Hepatocyte (in vitro differentiated cells): Measurements from ENCODE around the gene ABR. TPM values are rescaled to one million over a fixed set of nuclear protein-coding genes. Genes with fewer than 3 reads are reported as not detected.

Experiments used
- DNase-seq: peaks from one replicate; pipeline ENCODE4 v3.0.0-alpha.2; 2016; ENCODE audit warnings: low spot score
- H2AFZ ChIP-seq: fragments of 200-600 bp; sonication (generic); 2 replicates; pipeline ENCODE4 v1.6.0; 2016; ENCODE audit warnings: antibody characterized with exemption, mild to moderate bottlenecking
- H3K27ac ChIP-seq: fragments of 200-600 bp; sonication (generic); 2 replicates; pipeline ENCODE4 v1.5.1; 2016; ENCODE audit warnings: mild to moderate bottlenecking
- H3K27me3 ChIP-seq: fragments of 200-600 bp; sonication (generic); 2 replicates; pipeline ENCODE4 v1.6.1; 2016
- H3K36me3 ChIP-seq: fragments of 200-600 bp; sonication (generic); replicated peaks from 2 replicates; pipeline ENCODE4 v1.5.1; 2016; ENCODE audit warnings: low read depth; ENCODE audit not compliant: insufficient read depth
- H3K4me1 ChIP-seq: fragments of 200-600 bp; sonication (generic); 2 replicates; pipeline ENCODE4 v1.5.1; 2016; ENCODE audit warnings: mild to moderate bottlenecking, moderate library complexity; ENCODE audit not compliant: insufficient read depth
- H3K4me2 ChIP-seq: fragments of 200-600 bp; sonication (generic); 2 replicates; pipeline ENCODE4 v1.6.0; 2016
- H3K4me3 ChIP-seq: fragments of 200-600 bp; sonication (generic); 2 replicates; pipeline ENCODE4 v1.5.1; 2016; ENCODE audit warnings: mild to moderate bottlenecking
- H3K79me2 ChIP-seq: fragments of 200-600 bp; sonication (generic); 2 replicates; pipeline ENCODE4 v1.6.0; 2017; ENCODE audit warnings: mild to moderate bottlenecking
- H3K9me2 ChIP-seq: fragments of 200-600 bp; sonication (generic); replicated peaks from 2 replicates; pipeline ENCODE4 v1.6.0; 2017; ENCODE audit warnings: mild to moderate bottlenecking; ENCODE audit not compliant: insufficient read depth
- H3K9me3 ChIP-seq: fragments of 200-600 bp; sonication (generic); 2 replicates; pipeline ENCODE4 v1.5.1; 2016; ENCODE audit warnings: low read depth, mild to moderate bottlenecking
- H4K20me1 ChIP-seq: fragments of 200-600 bp; sonication (generic); 2 replicates; pipeline ENCODE4 v1.6.0; 2016; ENCODE audit warnings: mild to moderate bottlenecking; ENCODE audit not compliant: insufficient read depth, poor library complexity, severe bottlenecking
- CTCF ChIP-seq: fragments of 200-600 bp; sonication (generic); IDR thresholded peaks from 2 replicates; pipeline ENCODE4 v1.5.1; 2016; ENCODE audit warnings: antibody characterized with exemption, mild to moderate bottlenecking; ENCODE audit not compliant: poor library complexity
- EZH2 ChIP-seq: fragments of 200-600 bp; sonication (generic); IDR thresholded peaks from 2 replicates; pipeline ENCODE4 v1.6.1; 2016; ENCODE audit warnings: antibody characterized with exemption, mild to moderate bottlenecking, borderline replicate concordance
- EZH2phosphoT487 ChIP-seq: fragments of 200-600 bp; sonication (generic); IDR thresholded peaks from one replicate; pipeline ENCODE4 v1.6.1; 2018; ENCODE audit warnings: antibody characterized with exemption, mild to moderate bottlenecking, low read depth, moderate library complexity; ENCODE audit not compliant: unreplicated experiment, severe bottlenecking
- WGBS: methylation state at CpG from one replicate; pipeline ENCODE4 v1.1.6; 2016; ENCODE audit warnings: low lambda C conversion rate; ENCODE audit errors: missing lambda C conversion rate; 5-methylcytosine and 5-hydroxymethylcytosine counted together
- polyA plus RNA-seq: library from polyadenylated mRNA; unstranded; fragments of >200 nt; fragmentation: Nextera tagmentation; extraction: Ambion mirVana; gene quantifications from 2 replicates; pipeline ENCODE4 v1.2.1, GENCODE V29; 2016
- total RNA-seq: library from RNA; depleted of rRNA; stranded (reverse); fragments of >200 nt; gene quantifications from 2 replicates; pipeline ENCODE4 v1.2.3, GENCODE V29; 2014

The ABR gene
- total and polyA plus RNA-seq, 2 experiments from 2014 or later = 26.8 to 51.5 TPM

GRCh38 chr17:1089915-1090314 lies 89.9 kb downstream of the ABR start:
- no peak overlapping the region for H3K4me3 ChIP-seq
- 91% methylated on average over 12 of the region's 13 CpGs for WGBS
- H3K9me2 ChIP-seq = no peaks in the 10 kb centered on the region
- H3K4me1 ChIP-seq = peaks cover 10% of the 10 kb centered on the region
- no peaks in the 10 kb centered on the region for H3K9me3 ChIP-seq
- H3K27me3 ChIP-seq = no peaks in the 10 kb centered on the region
- H4K20me1 ChIP-seq = no peaks in the 10 kb centered on the region
- H3K4me2 ChIP-seq = no peak overlapping the region
- no peak for DNase-seq
- TF ChIP-seq EZH2phosphoT487 (no peak), EZH2 (no peak), CTCF (no peak)
- no peaks in the 10 kb centered on the region for H3K79me2 ChIP-seq
- H2AFZ ChIP-seq = no peak overlapping the region
- no peak overlapping the region for H3K27ac ChIP-seq
- no peaks in the 10 kb centered on the region for H3K36me3 ChIP-seq

DNA sequence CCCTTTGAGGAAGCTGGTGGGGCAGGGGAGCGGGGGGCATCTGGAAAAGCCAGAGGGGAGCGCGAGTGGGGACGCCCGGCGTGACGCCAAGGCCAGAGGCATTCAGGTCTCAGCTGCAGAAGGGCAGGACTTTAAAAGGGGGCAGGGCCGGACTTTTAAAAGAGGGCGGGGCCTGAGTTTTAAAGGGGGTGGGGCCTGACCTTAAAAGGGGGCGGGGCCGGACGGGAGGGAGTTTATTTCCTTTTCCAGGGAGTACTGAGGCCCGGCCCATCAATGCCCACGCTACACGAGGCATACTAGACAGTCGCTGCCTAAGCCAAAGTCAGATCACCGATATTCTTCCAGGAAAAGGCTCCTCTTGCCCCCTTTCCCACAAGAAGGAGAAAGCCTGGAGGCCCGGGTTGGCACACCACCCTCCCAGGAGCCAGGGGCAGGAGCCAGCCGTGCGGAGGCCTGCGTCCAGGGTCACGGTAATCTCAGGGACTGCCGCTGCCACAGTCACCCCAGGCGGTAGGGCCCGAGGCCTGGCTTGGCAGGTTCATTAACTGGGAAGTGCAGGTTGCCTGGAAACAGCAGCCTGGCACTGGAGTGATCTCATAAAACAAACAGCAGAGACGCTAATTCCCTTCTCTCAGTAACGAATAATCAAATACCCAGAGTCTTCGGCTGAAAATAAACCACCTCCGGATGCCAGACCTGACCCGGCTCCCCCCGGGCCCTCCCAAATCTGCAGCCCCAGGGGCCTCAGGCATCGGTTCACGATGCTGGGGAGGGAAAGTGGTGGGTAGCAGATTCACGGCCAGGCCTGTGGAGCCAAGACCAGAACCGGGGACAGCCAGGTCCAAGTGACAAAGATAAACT lies 92.2 kb downstream of the ABR start:
- Histone ChIP-seq H4K20me1 (no peaks in the 10 kb centered on the region), H3K9me2 (no peaks in the 10 kb centered on the region), H3K9me3 (no peaks in the 10 kb centered on the region), H3K4me1 (peaks cover 14% of the 10 kb centered on the region), H3K27ac (peak overlapping the region; percentile 84), H2AFZ (no peak overlapping the region), H3K79me2 (no peaks in the 10 kb centered on the region), H3K4me2 (peak overlapping the region; percentile 61), H3K36me3 (no peaks in the 10 kb centered on the region), H3K4me3 (no peak overlapping the region), H3K27me3 (no peaks in the 10 kb centered on the region)
- TF ChIP-seq CTCF (no peak), EZH2 (no peak), EZH2phosphoT487 (no peak)
- WGBS = 64% methylated on average over 18 of the region's 35 CpGs
- DNase-seq = peak; percentile 67

- no peaks in the 10 kb centered on the region for H3K9me3 ChIP-seq
- no peak for DNase-seq
- no peak overlapping the region for H3K4me2 ChIP-seq
Measured at GRCh38 chr17:1083451-1084187, 96.2 kb downstream of the ABR start.

More at GRCh38 chr17:1083451-1084187, 96.2 kb downstream of the ABR start:
- 60% methylated on average over 19 of the region's 19 CpGs for WGBS
- H3K79me2 ChIP-seq = no peaks in the 10 kb centered on the region
- no peaks in the 10 kb centered on the region for H4K20me1 ChIP-seq
- H3K4me3 ChIP-seq = no peak overlapping the region
- no peak overlapping the region for H2AFZ ChIP-seq
- H3K9me2 ChIP-seq = no peaks in the 10 kb centered on the region
- H3K36me3 ChIP-seq = no peaks in the 10 kb centered on the region
- H3K4me1 ChIP-seq = peaks cover 18% of the 10 kb centered on the region
- no peaks in the 10 kb centered on the region for H3K27me3 ChIP-seq
- no peak overlapping the region for H3K27ac ChIP-seq
- TF ChIP-seq EZH2 (no peak), CTCF (no peak), EZH2phosphoT487 (no peak)
